WTC11 (cell line): ENCODE measurements around the gene ATP2C1. TPM values are rescaled to one million over a fixed set of nuclear protein-coding genes. Genes with fewer than 3 reads are reported as not detected.
A peak's percentile ranks its signal among the peaks of the same experiment; 100 is the strongest.

Experiments used
- ATAC-seq: fragments of 200-7000 bp; cut with Tn5 transposase; 2 replicates; pipeline ENCODE4 v1.10.0; 2021; ENCODE audit warnings: mild to moderate bottlenecking, moderate library complexity
- CTCF ChIA-PET: fragments of 300-600 bp; sonication (Branson Sonifier 250); formaldehyde crosslinking; loops from one replicate; lab custom pipeline; 2021; ENCODE audit warnings: antibody characterized with exemption; lab: Charles Lee
- POLR2A ChIA-PET: fragments of 350-600 bp; sonication (Branson Sonifier 250); formaldehyde crosslinking; loops from one replicate; lab custom pipeline; 2021; ENCODE audit warnings: antibody characterized with exemption; lab: Charles Lee
- DNase-seq: peaks from one replicate; pipeline ENCODE4 v3.0.0; 2021; ENCODE audit warnings: low spot score
- H3K27ac Mint-ChIP-seq: 2 replicates; pipeline ENCODE4 v1.8.0; 2021; ENCODE audit warnings: mixed read lengths
- H3K27me3 Mint-ChIP-seq: 2 replicates; pipeline ENCODE4 v1.8.0; 2021; ENCODE audit warnings: low read depth, mild to moderate bottlenecking, moderate library complexity, mixed read lengths
- H3K36me3 Mint-ChIP-seq: 2 replicates; pipeline ENCODE4 v1.8.0; 2021; ENCODE audit warnings: mixed read lengths
- H3K4me1 Mint-ChIP-seq: 2 replicates; pipeline ENCODE4 v1.8.0; 2022; ENCODE audit warnings: mixed read lengths
- H3K4me3 Mint-ChIP-seq: 2 replicates; pipeline ENCODE4 v1.8.0; 2021; ENCODE audit warnings: mild to moderate bottlenecking, moderate library complexity, mixed read lengths
- H3K9me3 Mint-ChIP-seq: 2 replicates; pipeline ENCODE4 v1.8.0; 2021; ENCODE audit warnings: mixed read lengths
- CREM ChIP-seq: sonication (generic); formaldehyde crosslinking; IDR thresholded peaks from 2 replicates; pipeline ENCODE4 v1.8.1; 2022; ENCODE audit warnings: mild to moderate bottlenecking, missing genetic modification reagents, moderate library complexity
- FOXK1 ChIP-seq: sonication (generic); formaldehyde crosslinking; IDR thresholded peaks from 2 replicates; pipeline ENCODE4 v1.8.0; 2022; ENCODE audit warnings: mild to moderate bottlenecking, moderate library complexity, missing genetic modification reagents
- JUN ChIP-seq: sonication (generic); formaldehyde crosslinking; IDR thresholded peaks from 2 replicates; pipeline ENCODE4 v1.8.0; 2023; ENCODE audit warnings: mild to moderate bottlenecking, missing genetic modification reagents
- PRRX2 ChIP-seq: fragments of 250-450 bp; sonication (Bioruptor Pico); IDR thresholded peaks from 2 replicates; pipeline ENCODE4 v1.8.0; 2021; ENCODE audit warnings: mild to moderate bottlenecking
- SMAD4 ChIP-seq: sonication (generic); formaldehyde crosslinking; IDR thresholded peaks from 2 replicates; pipeline ENCODE4 v1.8.0; 2022; ENCODE audit warnings: mild to moderate bottlenecking, missing genetic modification reagents
- SOX15 ChIP-seq: fragments of 250-450 bp; sonication (Bioruptor Pico); IDR thresholded peaks from 2 replicates; pipeline ENCODE4 v1.9.0; 2021; ENCODE audit warnings: mild to moderate bottlenecking
- SP1 ChIP-seq: sonication (generic); formaldehyde crosslinking; conservative IDR thresholded peaks from 2 replicates; pipeline ENCODE4 v1.8.1; 2022; ENCODE audit warnings: missing genetic modification reagents
- TEAD4 ChIP-seq: sonication (generic); formaldehyde crosslinking; IDR thresholded peaks from 2 replicates; pipeline ENCODE4 v1.8.0; 2022; ENCODE audit warnings: mild to moderate bottlenecking, missing genetic modification reagents
- ZBTB21 ChIP-seq: sonication (generic); formaldehyde crosslinking; IDR thresholded peaks from 2 replicates; pipeline ENCODE4 v1.8.1; 2023; ENCODE audit warnings: mild to moderate bottlenecking, missing genetic modification reagents, borderline replicate concordance
- ZNF396 ChIP-seq: fragments of 250-450 bp; sonication (Bioruptor Pico); IDR thresholded peaks from 2 replicates; pipeline ENCODE4 v1.8.0; 2021; ENCODE audit warnings: mild to moderate bottlenecking, moderate library complexity, borderline replicate concordance
- total RNA-seq: library from RNA; stranded (reverse); gene quantifications from 3 replicates; pipeline ENCODE4 v1.2.3, GENCODE V29; 2021
- TF ChIP-seq, protein P1 (sequence below): sonication (generic); formaldehyde crosslinking; IDR thresholded peaks from 2 replicates; pipeline ENCODE4 v1.8.0; 2023; ENCODE audit warnings: missing genetic modification reagents, mild to moderate bottlenecking, borderline replicate concordance
- TF ChIP-seq, protein P2 (sequence below): sonication (generic); formaldehyde crosslinking; IDR thresholded peaks from 2 replicates; pipeline ENCODE4 v1.8.1; 2022; ENCODE audit warnings: low read depth, missing genetic modification reagents, borderline replicate concordance
- TF ChIP-seq, protein P3 (sequence below): sonication (generic); formaldehyde crosslinking; conservative IDR thresholded peaks from 2 replicates; pipeline ENCODE4 v1.8.1; 2022; ENCODE audit warnings: mild to moderate bottlenecking, missing genetic modification reagents
- TF ChIP-seq, protein P4 (sequence below): fragments of 250-450 bp; sonication (Bioruptor Pico); IDR thresholded peaks from 2 replicates; pipeline ENCODE4 v1.9.0; 2021; ENCODE audit warnings: moderate library complexity, mild to moderate bottlenecking, inconsistent platforms, borderline replicate concordance
- TF ChIP-seq, protein P5 (sequence below): fragments of 250-450 bp; sonication (Bioruptor Pico); IDR thresholded peaks from 2 replicates; pipeline ENCODE4 v1.8.0; 2021; ENCODE audit warnings: mild to moderate bottlenecking
- TF ChIP-seq, protein P6 (sequence below): sonication (generic); formaldehyde crosslinking; IDR thresholded peaks from 2 replicates; pipeline ENCODE4 v1.8.1; 2023; ENCODE audit warnings: mild to moderate bottlenecking, missing genetic modification reagents
- TF ChIP-seq, protein P7 (sequence below): sonication (generic); formaldehyde crosslinking; IDR thresholded peaks from 2 replicates; pipeline ENCODE4 v1.8.0; 2023; ENCODE audit warnings: mild to moderate bottlenecking, missing genetic modification reagents
- TF ChIP-seq, protein P8 (sequence below): sonication (generic); formaldehyde crosslinking; IDR thresholded peaks from 2 replicates; pipeline ENCODE4 v1.8.0; 2022; ENCODE audit warnings: mild to moderate bottlenecking, missing genetic modification reagents

ATP2C1 gene
- total RNA-seq, 1 experiment from 2014 or later = 62.5 TPM

DNA sequence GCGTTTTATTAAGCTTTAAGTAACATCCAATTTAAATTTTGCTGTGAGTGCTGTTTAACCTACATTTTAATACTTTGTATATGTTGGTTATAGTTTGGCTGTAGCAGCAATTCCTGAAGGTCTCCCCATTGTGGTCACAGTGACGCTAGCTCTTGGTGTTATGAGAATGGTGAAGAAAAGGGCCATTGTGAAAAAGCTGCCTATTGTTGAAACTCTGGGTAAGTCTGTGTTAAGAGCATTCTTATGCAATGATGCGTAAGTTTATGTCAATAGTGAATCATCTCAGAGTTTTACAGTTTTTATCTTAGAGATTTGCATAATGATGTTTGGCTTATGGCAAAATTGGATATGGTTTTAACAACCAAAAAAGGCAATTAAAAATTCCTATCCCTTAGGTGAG is 70.0 kb downstream of the ATP2C1 start:
- ChIA-PET POLR2A (no interaction called here), CTCF (no interaction called here)
- DNase-seq (no peak), ATAC-seq (peak; percentile 69)
- Mint-ChIP-seq H3K36me3 (peaks cover 30% of the 10 kb centered on the region), H3K27me3 (no peaks in the 10 kb centered on the region), H3K4me3 (no peak overlapping the region), H3K27ac (no peak overlapping the region), H3K9me3 (no peaks in the 10 kb centered on the region), H3K4me1 (peaks cover 9% of the 10 kb centered on the region)
- TF ChIP-seq SP1 (CRISPR knock-in tag) (no peak), SOX15 (CRISPR knock-in tag) (no peak), ZBTB21 (CRISPR knock-in tag) (no peak), JUN (CRISPR knock-in tag) (no peak), ZNF396 (CRISPR knock-in tag) (no peak), SMAD4 (CRISPR knock-in tag) (no peak), TEAD4 (CRISPR knock-in tag) (no peak), CREM (CRISPR knock-in tag) (no peak), FOXK1 (CRISPR knock-in tag) (no peak), PRRX2 (CRISPR knock-in tag) (no peak)
- TF ChIP-seq, protein P1, sequence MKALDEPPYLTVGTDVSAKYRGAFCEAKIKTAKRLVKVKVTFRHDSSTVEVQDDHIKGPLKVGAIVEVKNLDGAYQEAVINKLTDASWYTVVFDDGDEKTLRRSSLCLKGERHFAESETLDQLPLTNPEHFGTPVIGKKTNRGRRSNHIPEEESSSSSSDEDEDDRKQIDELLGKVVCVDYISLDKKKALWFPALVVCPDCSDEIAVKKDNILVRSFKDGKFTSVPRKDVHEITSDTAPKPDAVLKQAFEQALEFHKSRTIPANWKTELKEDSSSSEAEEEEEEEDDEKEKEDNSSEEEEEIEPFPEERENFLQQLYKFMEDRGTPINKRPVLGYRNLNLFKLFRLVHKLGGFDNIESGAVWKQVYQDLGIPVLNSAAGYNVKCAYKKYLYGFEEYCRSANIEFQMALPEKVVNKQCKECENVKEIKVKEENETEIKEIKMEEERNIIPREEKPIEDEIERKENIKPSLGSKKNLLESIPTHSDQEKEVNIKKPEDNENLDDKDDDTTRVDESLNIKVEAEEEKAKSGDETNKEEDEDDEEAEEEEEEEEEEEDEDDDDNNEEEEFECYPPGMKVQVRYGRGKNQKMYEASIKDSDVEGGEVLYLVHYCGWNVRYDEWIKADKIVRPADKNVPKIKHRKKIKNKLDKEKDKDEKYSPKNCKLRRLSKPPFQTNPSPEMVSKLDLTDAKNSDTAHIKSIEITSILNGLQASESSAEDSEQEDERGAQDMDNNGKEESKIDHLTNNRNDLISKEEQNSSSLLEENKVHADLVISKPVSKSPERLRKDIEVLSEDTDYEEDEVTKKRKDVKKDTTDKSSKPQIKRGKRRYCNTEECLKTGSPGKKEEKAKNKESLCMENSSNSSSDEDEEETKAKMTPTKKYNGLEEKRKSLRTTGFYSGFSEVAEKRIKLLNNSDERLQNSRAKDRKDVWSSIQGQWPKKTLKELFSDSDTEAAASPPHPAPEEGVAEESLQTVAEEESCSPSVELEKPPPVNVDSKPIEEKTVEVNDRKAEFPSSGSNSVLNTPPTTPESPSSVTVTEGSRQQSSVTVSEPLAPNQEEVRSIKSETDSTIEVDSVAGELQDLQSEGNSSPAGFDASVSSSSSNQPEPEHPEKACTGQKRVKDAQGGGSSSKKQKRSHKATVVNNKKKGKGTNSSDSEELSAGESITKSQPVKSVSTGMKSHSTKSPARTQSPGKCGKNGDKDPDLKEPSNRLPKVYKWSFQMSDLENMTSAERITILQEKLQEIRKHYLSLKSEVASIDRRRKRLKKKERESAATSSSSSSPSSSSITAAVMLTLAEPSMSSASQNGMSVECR (CRISPR knock-in tag) = no peak
- TF ChIP-seq, protein P2, sequence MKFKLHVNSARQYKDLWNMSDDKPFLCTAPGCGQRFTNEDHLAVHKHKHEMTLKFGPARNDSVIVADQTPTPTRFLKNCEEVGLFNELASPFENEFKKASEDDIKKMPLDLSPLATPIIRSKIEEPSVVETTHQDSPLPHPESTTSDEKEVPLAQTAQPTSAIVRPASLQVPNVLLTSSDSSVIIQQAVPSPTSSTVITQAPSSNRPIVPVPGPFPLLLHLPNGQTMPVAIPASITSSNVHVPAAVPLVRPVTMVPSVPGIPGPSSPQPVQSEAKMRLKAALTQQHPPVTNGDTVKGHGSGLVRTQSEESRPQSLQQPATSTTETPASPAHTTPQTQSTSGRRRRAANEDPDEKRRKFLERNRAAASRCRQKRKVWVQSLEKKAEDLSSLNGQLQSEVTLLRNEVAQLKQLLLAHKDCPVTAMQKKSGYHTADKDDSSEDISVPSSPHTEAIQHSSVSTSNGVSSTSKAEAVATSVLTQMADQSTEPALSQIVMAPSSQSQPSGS (CRISPR knock-in tag) = no peak
- TF ChIP-seq, protein P3, sequence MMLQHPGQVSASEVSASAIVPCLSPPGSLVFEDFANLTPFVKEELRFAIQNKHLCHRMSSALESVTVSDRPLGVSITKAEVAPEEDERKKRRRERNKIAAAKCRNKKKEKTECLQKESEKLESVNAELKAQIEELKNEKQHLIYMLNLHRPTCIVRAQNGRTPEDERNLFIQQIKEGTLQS (CRISPR knock-in tag) = no peak
- TF ChIP-seq, protein P4, sequence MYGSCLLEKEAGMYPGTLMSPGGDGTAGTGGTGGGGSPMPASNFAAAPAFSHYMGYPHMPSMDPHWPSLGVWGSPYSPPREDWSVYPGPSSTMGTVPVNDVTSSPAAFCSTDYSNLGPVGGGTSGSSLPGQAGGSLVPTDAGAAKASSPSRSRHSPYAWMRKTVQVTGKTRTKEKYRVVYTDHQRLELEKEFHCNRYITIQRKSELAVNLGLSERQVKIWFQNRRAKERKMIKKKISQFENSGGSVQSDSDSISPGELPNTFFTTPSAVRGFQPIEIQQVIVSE (CRISPR knock-in tag) = no peak
- TF ChIP-seq, protein P5, sequence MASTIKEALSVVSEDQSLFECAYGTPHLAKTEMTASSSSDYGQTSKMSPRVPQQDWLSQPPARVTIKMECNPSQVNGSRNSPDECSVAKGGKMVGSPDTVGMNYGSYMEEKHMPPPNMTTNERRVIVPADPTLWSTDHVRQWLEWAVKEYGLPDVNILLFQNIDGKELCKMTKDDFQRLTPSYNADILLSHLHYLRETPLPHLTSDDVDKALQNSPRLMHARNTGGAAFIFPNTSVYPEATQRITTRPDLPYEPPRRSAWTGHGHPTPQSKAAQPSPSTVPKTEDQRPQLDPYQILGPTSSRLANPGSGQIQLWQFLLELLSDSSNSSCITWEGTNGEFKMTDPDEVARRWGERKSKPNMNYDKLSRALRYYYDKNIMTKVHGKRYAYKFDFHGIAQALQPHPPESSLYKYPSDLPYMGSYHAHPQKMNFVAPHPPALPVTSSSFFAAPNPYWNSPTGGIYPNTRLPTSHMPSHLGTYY = no peak
- TF ChIP-seq, protein P6, sequence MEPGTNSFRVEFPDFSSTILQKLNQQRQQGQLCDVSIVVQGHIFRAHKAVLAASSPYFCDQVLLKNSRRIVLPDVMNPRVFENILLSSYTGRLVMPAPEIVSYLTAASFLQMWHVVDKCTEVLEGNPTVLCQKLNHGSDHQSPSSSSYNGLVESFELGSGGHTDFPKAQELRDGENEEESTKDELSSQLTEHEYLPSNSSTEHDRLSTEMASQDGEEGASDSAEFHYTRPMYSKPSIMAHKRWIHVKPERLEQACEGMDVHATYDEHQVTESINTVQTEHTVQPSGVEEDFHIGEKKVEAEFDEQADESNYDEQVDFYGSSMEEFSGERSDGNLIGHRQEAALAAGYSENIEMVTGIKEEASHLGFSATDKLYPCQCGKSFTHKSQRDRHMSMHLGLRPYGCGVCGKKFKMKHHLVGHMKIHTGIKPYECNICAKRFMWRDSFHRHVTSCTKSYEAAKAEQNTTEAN (CRISPR knock-in tag) = no peak
- TF ChIP-seq, protein P7, sequence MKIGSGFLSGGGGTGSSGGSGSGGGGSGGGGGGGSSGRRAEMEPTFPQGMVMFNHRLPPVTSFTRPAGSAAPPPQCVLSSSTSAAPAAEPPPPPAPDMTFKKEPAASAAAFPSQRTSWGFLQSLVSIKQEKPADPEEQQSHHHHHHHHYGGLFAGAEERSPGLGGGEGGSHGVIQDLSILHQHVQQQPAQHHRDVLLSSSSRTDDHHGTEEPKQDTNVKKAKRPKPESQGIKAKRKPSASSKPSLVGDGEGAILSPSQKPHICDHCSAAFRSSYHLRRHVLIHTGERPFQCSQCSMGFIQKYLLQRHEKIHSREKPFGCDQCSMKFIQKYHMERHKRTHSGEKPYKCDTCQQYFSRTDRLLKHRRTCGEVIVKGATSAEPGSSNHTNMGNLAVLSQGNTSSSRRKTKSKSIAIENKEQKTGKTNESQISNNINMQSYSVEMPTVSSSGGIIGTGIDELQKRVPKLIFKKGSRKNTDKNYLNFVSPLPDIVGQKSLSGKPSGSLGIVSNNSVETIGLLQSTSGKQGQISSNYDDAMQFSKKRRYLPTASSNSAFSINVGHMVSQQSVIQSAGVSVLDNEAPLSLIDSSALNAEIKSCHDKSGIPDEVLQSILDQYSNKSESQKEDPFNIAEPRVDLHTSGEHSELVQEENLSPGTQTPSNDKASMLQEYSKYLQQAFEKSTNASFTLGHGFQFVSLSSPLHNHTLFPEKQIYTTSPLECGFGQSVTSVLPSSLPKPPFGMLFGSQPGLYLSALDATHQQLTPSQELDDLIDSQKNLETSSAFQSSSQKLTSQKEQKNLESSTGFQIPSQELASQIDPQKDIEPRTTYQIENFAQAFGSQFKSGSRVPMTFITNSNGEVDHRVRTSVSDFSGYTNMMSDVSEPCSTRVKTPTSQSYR (CRISPR knock-in tag) = no peak
- TF ChIP-seq, protein P8, sequence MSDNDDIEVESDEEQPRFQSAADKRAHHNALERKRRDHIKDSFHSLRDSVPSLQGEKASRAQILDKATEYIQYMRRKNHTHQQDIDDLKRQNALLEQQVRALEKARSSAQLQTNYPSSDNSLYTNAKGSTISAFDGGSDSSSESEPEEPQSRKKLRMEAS (CRISPR knock-in tag) = no peak
